Stimulated activated CD8-positive, alpha-beta memory T cell treated with anti-CD3 and anti-CD28 coated beads, Interleukin-12 subunit alpha, Interleukin-12 subunit beta, amount 100 ng/mL, for 1 hour (primary cell): Measurements from ENCODE around the gene JAKMIP2.
A peak's percentile ranks its signal among the peaks of the same experiment; 100 is the strongest.
"Not testable (repeated sequence)": the region's sequence is repeated elsewhere in the genome, so short reads cannot be mapped to it uniquely, and the experiment has no call there.

Experiments
- DNase-seq: peaks from one replicate; pipeline ENCODE4 v3.0.0-alpha.2; 2020; ENCODE audit warnings: low read depth

The JAKMIP2 gene

GRCh38 chr5:147782110-147783028, at the start of gene JAKMIP2:
TSS of gene JAKMIP2 (minus strand) at chr5:147782728. CDS start at chr5:147671806, 110,922 bp downstream.
- DNase-seq: peak; percentile 62

GRCh38 chr5:147831465-147831864, 48.9 kb upstream of the JAKMIP2 start, which contains the start of gene SPINK1:
TSS of gene SPINK1 (minus strand) at chr5:147831671. CDS start at chr5:147831577, 94 bp downstream.
- no peak for DNase-seq

GRCh38 chr5:147830035-147830434, 47.5 kb upstream of the JAKMIP2 start:
- DNase-seq: no peak

- DNase-seq: not testable (repeated sequence)
Observed at GRCh38 chr5:147827017-147827416, 44.5 kb upstream of the JAKMIP2 start.

- DNase-seq: no peak
Observed at GRCh38 chr5:147826361-147826760, 43.8 kb upstream of the JAKMIP2 start.

GRCh38 chr5:147822686-147823491, 40.4 kb upstream of the JAKMIP2 start:
- no peak for DNase-seq

GRCh38 chr5:147822222-147822621, 39.7 kb upstream of the JAKMIP2 start:
- DNase-seq: not testable (repeated sequence)

- no peak for DNase-seq
Observed at GRCh38 chr5:147821766-147822165, 39.2 kb upstream of the JAKMIP2 start.

GRCh38 chr5:147819261-147819770, 36.8 kb upstream of the JAKMIP2 start:
- DNase-seq: no peak

GRCh38 chr5:147818290-147818689, 35.8 kb upstream of the JAKMIP2 start:
- DNase-seq: no peak

GRCh38 chr5:147813696-147814095, 31.2 kb upstream of the JAKMIP2 start:
- no peak for DNase-seq

GRCh38 chr5:147809830-147810666, 27.5 kb upstream of the JAKMIP2 start:
- no peak for DNase-seq

GRCh38 chr5:147805030-147805454, 22.5 kb upstream of the JAKMIP2 start:
- DNase-seq: no peak

- no peak for DNase-seq
Observed at GRCh38 chr5:147804334-147804733, 21.8 kb upstream of the JAKMIP2 start.

GRCh38 chr5:147803926-147804325, 21.4 kb upstream of the JAKMIP2 start:
- no peak for DNase-seq

- DNase-seq: not testable (repeated sequence)
Observed at GRCh38 chr5:147803161-147803560, 20.6 kb upstream of the JAKMIP2 start.

GRCh38 chr5:147801461-147801860, 18.9 kb upstream of the JAKMIP2 start:
- no peak for DNase-seq

GRCh38 chr5:147800491-147800890, 18.0 kb upstream of the JAKMIP2 start:
- no peak for DNase-seq

GRCh38 chr5:147796556-147797308, 14.2 kb upstream of the JAKMIP2 start:
- no peak for DNase-seq

GRCh38 chr5:147791181-147791580, 8.7 kb upstream of the JAKMIP2 start:
- no peak for DNase-seq

- no peak for DNase-seq
Observed at GRCh38 chr5:147789820-147790219, 7.3 kb upstream of the JAKMIP2 start.
